Bronchial epithelial cell (primary cell): Measurements from ENCODE around the gene SLC23A3. TPM values are rescaled to one million over a fixed set of nuclear protein-coding genes. Genes with fewer than 3 reads are reported as not detected.

ENCODE experiments used
- DNase-seq: peaks from one replicate; pipeline ENCODE4 v3.0.0-alpha.2; 2010; ENCODE audit warnings: low read depth
- FAIRE-seq: peaks from 2 replicates; lab custom pipeline; 2011; peaks lifted over from hg19 to GRCh38; lab: Jason Lieb, UNC
- H3K27me3 ChIP-seq: 2 replicates; pipeline ENCODE4 v1.5.1; 2011; ENCODE audit warnings: low read length; ENCODE audit not compliant: control insufficient read depth, insufficient read depth
- H3K36me3 ChIP-seq: 2 replicates; pipeline ENCODE4 v1.5.1; 2011; ENCODE audit warnings: low read length; ENCODE audit not compliant: control insufficient read depth, insufficient read depth
- H3K4me3 ChIP-seq: 2 replicates; pipeline ENCODE4 v1.5.1; 2011; ENCODE audit warnings: mild to moderate bottlenecking, low read depth, low read length, control low read depth
- CTCF ChIP-seq: IDR thresholded peaks from 2 replicates; pipeline ENCODE4 v1.5.1; 2011; ENCODE audit warnings: mild to moderate bottlenecking, moderate library complexity, low read length, control low read depth, inconsistent platforms; ENCODE audit not compliant: insufficient read depth, severe bottlenecking
- total RNA-seq: library from RNA; depleted of rRNA; stranded (reverse); fragments of >200 nt; gene quantifications from 2 replicates; pipeline ENCODE4 v1.2.1, GENCODE V29; 2014

The SLC23A3 gene
- total RNA-seq, 1 donor from 2014 or later, result 1.3 TPM

- TF ChIP-seq CTCF, result no peak
- Histone ChIP-seq H3K4me3 (peak overlapping the region; percentile 85), H3K36me3 (peaks cover 35% of the 10 kb centered on the region), H3K27me3 (no peaks in the 10 kb centered on the region)
- peak; percentile 12 for DNase-seq
- FAIRE-seq, result no peak
These were observed 8.7 kb upstream of the SLC23A3 start for GRCh38 chr2:219178377-219179175.

GRCh38 chr2:219177552-219178376 is 7.9 kb upstream of the SLC23A3 start, which contains the start of gene RETREG2:
Gene RETREG2, plus strand, starts transcription at chr2:219178275. Its CDS starts 78 bp downstream, at chr2:219178353.
- H3K4me3 ChIP-seq, result peak within 1 kb of the TSS; percentile 85
- DNase-seq, result peak; percentile 90
- peaks cover 32% of the 10 kb centered on the region for H3K36me3 ChIP-seq
- TF ChIP-seq CTCF, result peak; percentile 39
- no peak for FAIRE-seq
- no peaks in the 10 kb centered on the region for H3K27me3 ChIP-seq

- peaks cover 25% of the 10 kb centered on the region for H3K36me3 ChIP-seq
- no peak for FAIRE-seq
- H3K27me3 ChIP-seq, result no peaks in the 10 kb centered on the region
- H3K4me3 ChIP-seq, result peak within 1 kb of the TSS; percentile 85
- no peak for TF ChIP-seq CTCF
- DNase-seq, result peak; percentile 68
These were observed 7.2 kb upstream of the SLC23A3 start, which contains the start of gene CNPPD1 for GRCh38 chr2:219176818-219177551. Gene CNPPD1, minus strand, starts transcription at chr2:219176925. Its CDS starts 97 bp downstream, at chr2:219176828.

- H3K4me3 ChIP-seq, result peak overlapping the region; percentile 85
- peak; percentile 16 for TF ChIP-seq CTCF
- FAIRE-seq (no peak), DNase-seq (peak; percentile 12)
- H3K27me3 ChIP-seq, result no peaks in the 10 kb centered on the region
- H3K36me3 ChIP-seq, result peaks cover 19% of the 10 kb centered on the region
These were observed 6.3 kb upstream of the SLC23A3 start for GRCh38 chr2:219175928-219176817.

GRCh38 chr2:219175486-219175885 is 5.7 kb upstream of the SLC23A3 start:
- H3K27me3 ChIP-seq, result no peaks in the 10 kb centered on the region
- TF ChIP-seq CTCF, result no peak
- H3K4me3 ChIP-seq, result no peak overlapping the region
- DNase-seq (no peak), FAIRE-seq (no peak)
- peaks cover 17% of the 10 kb centered on the region for H3K36me3 ChIP-seq
